Hepatocyte (in vitro differentiated cells): ENCODE data around the gene DELE1. TPM values are rescaled to one million over a fixed set of nuclear protein-coding genes. Genes with fewer than 3 reads are reported as not detected.

Experiments used
- DNase-seq: peaks from one replicate; pipeline ENCODE4 v3.0.0-alpha.2; 2016; ENCODE audit warnings: low spot score
- H2AFZ ChIP-seq: fragments of 200-600 bp; sonication (generic); 2 replicates; pipeline ENCODE4 v1.6.0; 2016; ENCODE audit warnings: antibody characterized with exemption, mild to moderate bottlenecking
- H3K27ac ChIP-seq: fragments of 200-600 bp; sonication (generic); 2 replicates; pipeline ENCODE4 v1.5.1; 2016; ENCODE audit warnings: mild to moderate bottlenecking
- H3K27me3 ChIP-seq: fragments of 200-600 bp; sonication (generic); 2 replicates; pipeline ENCODE4 v1.6.1; 2016
- H3K36me3 ChIP-seq: fragments of 200-600 bp; sonication (generic); replicated peaks from 2 replicates; pipeline ENCODE4 v1.5.1; 2016; ENCODE audit warnings: low read depth; ENCODE audit not compliant: insufficient read depth
- H3K4me1 ChIP-seq: fragments of 200-600 bp; sonication (generic); 2 replicates; pipeline ENCODE4 v1.5.1; 2016; ENCODE audit warnings: mild to moderate bottlenecking, moderate library complexity; ENCODE audit not compliant: insufficient read depth
- H3K4me2 ChIP-seq: fragments of 200-600 bp; sonication (generic); 2 replicates; pipeline ENCODE4 v1.6.0; 2016
- H3K4me3 ChIP-seq: fragments of 200-600 bp; sonication (generic); 2 replicates; pipeline ENCODE4 v1.5.1; 2016; ENCODE audit warnings: mild to moderate bottlenecking
- H3K79me2 ChIP-seq: fragments of 200-600 bp; sonication (generic); 2 replicates; pipeline ENCODE4 v1.6.0; 2017; ENCODE audit warnings: mild to moderate bottlenecking
- H3K9me2 ChIP-seq: fragments of 200-600 bp; sonication (generic); replicated peaks from 2 replicates; pipeline ENCODE4 v1.6.0; 2017; ENCODE audit warnings: mild to moderate bottlenecking; ENCODE audit not compliant: insufficient read depth
- H3K9me3 ChIP-seq: fragments of 200-600 bp; sonication (generic); 2 replicates; pipeline ENCODE4 v1.5.1; 2016; ENCODE audit warnings: low read depth, mild to moderate bottlenecking
- H4K20me1 ChIP-seq: fragments of 200-600 bp; sonication (generic); 2 replicates; pipeline ENCODE4 v1.6.0; 2016; ENCODE audit warnings: mild to moderate bottlenecking; ENCODE audit not compliant: insufficient read depth, poor library complexity, severe bottlenecking
- EZH2 ChIP-seq: fragments of 200-600 bp; sonication (generic); IDR thresholded peaks from 2 replicates; pipeline ENCODE4 v1.6.1; 2016; ENCODE audit warnings: antibody characterized with exemption, mild to moderate bottlenecking, borderline replicate concordance
- EZH2phosphoT487 ChIP-seq: fragments of 200-600 bp; sonication (generic); IDR thresholded peaks from one replicate; pipeline ENCODE4 v1.6.1; 2018; ENCODE audit warnings: antibody characterized with exemption, mild to moderate bottlenecking, low read depth, moderate library complexity; ENCODE audit not compliant: unreplicated experiment, severe bottlenecking
- WGBS: methylation state at CpG from one replicate; pipeline ENCODE4 v1.1.6; 2016; ENCODE audit warnings: low lambda C conversion rate; ENCODE audit errors: missing lambda C conversion rate; 5-methylcytosine and 5-hydroxymethylcytosine counted together
- polyA plus RNA-seq: library from polyadenylated mRNA; unstranded; fragments of >200 nt; fragmentation: Nextera tagmentation; extraction: Ambion mirVana; gene quantifications from 2 replicates; pipeline ENCODE4 v1.2.1, GENCODE V29; 2016
- total RNA-seq: library from RNA; depleted of rRNA; stranded (reverse); fragments of >200 nt; gene quantifications from 2 replicates; pipeline ENCODE4 v1.2.3, GENCODE V29; 2014
- TF ChIP-seq, protein P1 (sequence below): fragments of 200-600 bp; sonication (generic); IDR thresholded peaks from 2 replicates; pipeline ENCODE4 v1.5.1; 2016; ENCODE audit warnings: antibody characterized with exemption, mild to moderate bottlenecking; ENCODE audit not compliant: poor library complexity

DELE1 gene
- total and polyA plus RNA-seq, 2 experiments from 2014 or later = 32.6 to 62.0 TPM

DNA sequence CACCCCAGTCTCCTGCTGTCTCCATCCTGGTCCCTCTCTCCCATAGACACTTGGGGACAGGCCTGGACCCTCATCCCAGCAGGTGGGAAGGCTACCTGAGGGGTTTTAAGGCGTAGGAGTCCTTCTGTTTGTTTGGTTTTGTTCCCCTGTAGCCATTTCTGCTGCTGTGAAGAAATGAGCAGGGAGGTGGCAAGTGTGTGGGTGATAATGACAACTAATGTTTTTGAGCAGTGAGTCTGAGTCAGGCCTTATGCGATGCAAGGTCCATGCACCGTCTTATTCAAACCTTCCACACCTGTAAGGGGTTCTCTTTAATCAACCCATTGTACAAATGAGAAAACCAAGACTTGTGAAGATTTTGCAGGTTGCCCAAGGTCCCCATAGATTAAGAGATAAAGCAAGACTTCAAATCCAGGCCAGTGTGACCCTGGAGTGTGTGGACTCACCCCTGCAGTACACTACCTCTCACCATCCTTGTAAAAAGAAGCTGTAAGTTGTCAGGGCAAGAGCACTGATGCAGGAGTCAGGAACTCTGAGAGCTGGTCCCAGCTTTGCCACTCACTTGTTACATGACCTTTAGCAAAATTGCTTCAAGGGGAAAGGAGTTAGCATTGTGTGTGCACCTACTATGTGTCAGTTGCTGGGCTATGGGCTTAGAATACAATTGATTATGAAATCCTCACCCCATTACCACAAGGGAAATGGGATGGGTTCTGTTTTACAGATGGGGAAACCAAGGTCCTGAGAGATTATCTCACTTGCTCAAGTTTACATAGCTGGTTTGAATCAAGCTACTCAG lies 26.7 kb downstream of the DELE1 start:
- H4K20me1 ChIP-seq = no peaks in the 10 kb centered on the region
- H3K4me3 ChIP-seq = no peak overlapping the region
- H3K9me2 ChIP-seq = no peaks in the 10 kb centered on the region
- TF ChIP-seq, protein P1, sequence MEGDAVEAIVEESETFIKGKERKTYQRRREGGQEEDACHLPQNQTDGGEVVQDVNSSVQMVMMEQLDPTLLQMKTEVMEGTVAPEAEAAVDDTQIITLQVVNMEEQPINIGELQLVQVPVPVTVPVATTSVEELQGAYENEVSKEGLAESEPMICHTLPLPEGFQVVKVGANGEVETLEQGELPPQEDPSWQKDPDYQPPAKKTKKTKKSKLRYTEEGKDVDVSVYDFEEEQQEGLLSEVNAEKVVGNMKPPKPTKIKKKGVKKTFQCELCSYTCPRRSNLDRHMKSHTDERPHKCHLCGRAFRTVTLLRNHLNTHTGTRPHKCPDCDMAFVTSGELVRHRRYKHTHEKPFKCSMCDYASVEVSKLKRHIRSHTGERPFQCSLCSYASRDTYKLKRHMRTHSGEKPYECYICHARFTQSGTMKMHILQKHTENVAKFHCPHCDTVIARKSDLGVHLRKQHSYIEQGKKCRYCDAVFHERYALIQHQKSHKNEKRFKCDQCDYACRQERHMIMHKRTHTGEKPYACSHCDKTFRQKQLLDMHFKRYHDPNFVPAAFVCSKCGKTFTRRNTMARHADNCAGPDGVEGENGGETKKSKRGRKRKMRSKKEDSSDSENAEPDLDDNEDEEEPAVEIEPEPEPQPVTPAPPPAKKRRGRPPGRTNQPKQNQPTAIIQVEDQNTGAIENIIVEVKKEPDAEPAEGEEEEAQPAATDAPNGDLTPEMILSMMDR = no peak
- TF ChIP-seq EZH2phosphoT487 = no peak
- no peak for TF ChIP-seq EZH2
- no peaks in the 10 kb centered on the region for H3K9me3 ChIP-seq
- H3K27ac ChIP-seq = no peak overlapping the region
- no peak overlapping the region for H2AFZ ChIP-seq
- no peaks in the 10 kb centered on the region for H3K27me3 ChIP-seq
- no peaks in the 10 kb centered on the region for H3K4me1 ChIP-seq
- H3K79me2 ChIP-seq = no peaks in the 10 kb centered on the region
- H3K4me2 ChIP-seq = no peak overlapping the region
- no peaks in the 10 kb centered on the region for H3K36me3 ChIP-seq
- DNase-seq = no peak
- WGBS = 91% methylated on average over 3 of the region's 3 CpGs

GRCh38 chr5:141951332-141951781 lies 27.7 kb downstream of the DELE1 start:
- no peak for DNase-seq
- no peaks in the 10 kb centered on the region for H3K27me3 ChIP-seq
- 33% methylated on average over 9 of the region's 9 CpGs for WGBS
- H3K9me2 ChIP-seq = no peaks in the 10 kb centered on the region
- no peak overlapping the region for H3K27ac ChIP-seq
- no peak overlapping the region for H3K4me3 ChIP-seq
- H3K79me2 ChIP-seq = no peaks in the 10 kb centered on the region
- H4K20me1 ChIP-seq = no peaks in the 10 kb centered on the region
- no peaks in the 10 kb centered on the region for H3K9me3 ChIP-seq
- H3K4me2 ChIP-seq = no peak overlapping the region
- no peak for TF ChIP-seq EZH2
- TF ChIP-seq, protein P1 = peak; percentile 17
- H3K36me3 ChIP-seq = no peaks in the 10 kb centered on the region
- no peak overlapping the region for H2AFZ ChIP-seq
- H3K4me1 ChIP-seq = no peaks in the 10 kb centered on the region

DNA sequence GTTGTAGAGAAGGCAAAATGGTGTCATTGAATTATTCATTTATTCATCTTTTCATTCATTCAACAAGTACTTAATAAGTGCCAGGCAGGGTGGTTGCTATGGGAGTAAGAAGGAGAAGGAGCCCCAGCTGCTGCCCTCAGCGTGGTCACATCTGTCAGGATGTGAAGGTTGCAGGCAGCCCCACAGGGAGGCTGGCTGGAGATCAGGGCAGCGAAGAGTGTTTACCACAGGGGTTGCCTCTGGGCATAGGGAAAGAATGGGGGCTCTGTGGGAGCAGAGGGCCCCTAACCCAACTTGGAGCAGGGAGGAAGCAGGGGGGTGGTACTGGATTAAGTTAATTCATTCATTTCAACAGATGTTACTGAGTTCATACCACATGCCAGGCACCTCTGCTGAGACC lies 28.3 kb downstream of the DELE1 start:
- Histone ChIP-seq H3K4me3 (no peak overlapping the region), H3K9me3 (no peaks in the 10 kb centered on the region), H3K27me3 (no peaks in the 10 kb centered on the region), H2AFZ (no peak overlapping the region), H3K4me1 (no peaks in the 10 kb centered on the region), H3K79me2 (no peaks in the 10 kb centered on the region), H3K4me2 (no peak overlapping the region), H3K36me3 (no peaks in the 10 kb centered on the region), H3K27ac (no peak overlapping the region), H3K9me2 (no peaks in the 10 kb centered on the region), H4K20me1 (no peaks in the 10 kb centered on the region)
- TF ChIP-seq EZH2phosphoT487 (no peak), EZH2 (no peak)
- TF ChIP-seq, protein P1 = no peak
- WGBS = 88% methylated on average over 2 of the region's 2 CpGs
- DNase-seq = no peak
